H1 (cell line): ENCODE measurements around the gene PROZ. TPM values are rescaled to one million over a fixed set of nuclear protein-coding genes. Genes with fewer than 3 reads are reported as not detected.

ENCODE experiments used
- CTCF ChIA-PET: fragments of 300-600 bp; sonication (Branson Sonifier 250); formaldehyde crosslinking; loops from one replicate; lab custom pipeline; 2021; ENCODE audit not compliant: partially characterized antibody; lab: Charles Lee
- POLR2A ChIA-PET: fragments of 300-600 bp; sonication (Branson Sonifier 250); formaldehyde crosslinking; loops from one replicate; lab custom pipeline; 2021; ENCODE audit warnings: inconsistent platforms; ENCODE audit not compliant: partially characterized antibody; lab: Charles Lee
- DNase-seq, 2 experiments: peaks; one replicate each; pipeline versions ENCODE4 v3.0.0 to v3.0.0-alpha.2; 2010 to 2022; ENCODE audit warnings: low spot score in 2 of 2, low read depth in 1 of 2, mixed read lengths in 1 of 2
- FAIRE-seq: peaks from 2 replicates; lab custom pipeline; 2011; peaks lifted over from hg19 to GRCh38; lab: Jason Lieb, UNC
- H2AFZ ChIP-seq: 2 replicates; pipeline ENCODE4 v1.8.1; 2012; ENCODE audit warnings: low read length, inconsistent platforms
- H2AK5ac ChIP-seq: 2 replicates; pipeline ENCODE4 v1.6.1; 2013; ENCODE audit warnings: low read depth, low read length
- H2BK120ac ChIP-seq: replicated peaks from 2 replicates; pipeline ENCODE3; 2013; ENCODE audit warnings: low read depth, low read length, inconsistent platforms
- H2BK12ac ChIP-seq: 2 replicates; pipeline ENCODE4 v1.6.1; 2013; ENCODE audit warnings: low read depth, low read length
- H2BK15ac ChIP-seq: 2 replicates; pipeline ENCODE4 v1.6.1; 2013; ENCODE audit warnings: low read length
- H2BK20ac ChIP-seq: 2 replicates; pipeline ENCODE4 v1.6.1; 2013; ENCODE audit warnings: low read length
- H2BK5ac ChIP-seq: 2 replicates; pipeline ENCODE4 v1.6.1; 2013; ENCODE audit warnings: low read depth, low read length
- H3K14ac ChIP-seq: 2 replicates; pipeline ENCODE4 v1.6.1; 2013; ENCODE audit warnings: inconsistent platforms; ENCODE audit not compliant: insufficient read length
- H3K18ac ChIP-seq: 2 replicates; pipeline ENCODE4 v1.6.1; 2013; ENCODE audit warnings: low read length; ENCODE audit errors: extremely low read depth
- H3K23ac ChIP-seq: 2 replicates; pipeline ENCODE4 v1.6.1; 2013; ENCODE audit warnings: inconsistent platforms; ENCODE audit not compliant: insufficient read length
- H3K23me2 ChIP-seq: 2 replicates; pipeline ENCODE4 v1.6.1; 2013; ENCODE audit warnings: low read depth, low read length
- H3K27ac ChIP-seq: 2 replicates; pipeline ENCODE4 v1.6.1; 2011; ENCODE audit warnings: low read depth, low read length, inconsistent platforms
- H3K27me3 ChIP-seq, 4 experiments: replicated peaks in 1 of 4; 1 replicate in 1 of 4; 2 replicates in 3 of 4; pipeline versions ENCODE4 v1.6.1 to v1.8.1; 2011 to 2013; ENCODE audit warnings: low read length in 3 of 4, mild to moderate bottlenecking in 3 of 4, inconsistent platforms in 2 of 4, mixed read lengths in 2 of 4, moderate library complexity in 1 of 4; ENCODE audit not compliant: control insufficient read depth in 3 of 4, insufficient read depth in 3 of 4; ENCODE audit errors: extremely low read depth in 1 of 4
- H3K36me3 ChIP-seq, 4 experiments: 2 replicates each; pipeline versions ENCODE4 v1.6.1 to v1.8.1; 2011 to 2013; ENCODE audit warnings: mild to moderate bottlenecking in 4 of 4, low read length in 3 of 4, moderate library complexity in 2 of 4, control low read depth in 1 of 4, inconsistent platforms in 1 of 4; ENCODE audit not compliant: insufficient read depth in 4 of 4, control insufficient read depth in 2 of 4
- H3K4ac ChIP-seq: replicated peaks from 2 replicates; pipeline ENCODE3; 2013; ENCODE audit warnings: low read length, low read depth, mixed read lengths, inconsistent platforms; ENCODE audit not compliant: insufficient read length
- H3K4me1 ChIP-seq, 4 experiments: replicated peaks in 1 of 4; 1 replicate in 1 of 4; 2 replicates in 3 of 4; pipeline versions ENCODE4 v1.6.1 to v1.8.1; 2011 to 2013; ENCODE audit warnings: low read length in 3 of 4, inconsistent platforms in 2 of 4, mixed read lengths in 1 of 4; ENCODE audit not compliant: insufficient read depth in 4 of 4, control insufficient read depth in 3 of 4
- H3K4me2 ChIP-seq, 2 experiments: 2 replicates each; pipeline versions ENCODE4 v1.6.1 to v1.8.1; 2011 to 2013; ENCODE audit warnings: low read depth in 2 of 2, low read length in 2 of 2, control low read depth in 1 of 2, inconsistent platforms in 1 of 2, mild to moderate bottlenecking in 1 of 2; ENCODE audit not compliant: insufficient read depth in 1 of 2
- H3K4me3 ChIP-seq, 4 experiments: fragments of 200-600, 300-600 bp in 1 of 4; sonication (generic), shearing (Covaris generic), sonication (Bioruptor Twin) in 1 of 4; 2 replicates each; pipeline versions ENCODE4 v1.5.1 to v1.8.1; 2011 to 2016; ENCODE audit warnings: low read length in 4 of 4, low read depth in 3 of 4, control low read depth in 2 of 4, inconsistent platforms in 2 of 4, mild to moderate bottlenecking in 2 of 4, mixed read lengths in 1 of 4, moderate library complexity in 1 of 4; ENCODE audit not compliant: insufficient read depth in 2 of 4; ENCODE audit errors: extremely low read depth in 1 of 4
- H3K56ac ChIP-seq: replicated peaks from 2 replicates; pipeline ENCODE3; 2013; ENCODE audit warnings: low read depth, mild to moderate bottlenecking, mixed read lengths, low read length, inconsistent platforms; ENCODE audit not compliant: insufficient read length
- H3K79me1 ChIP-seq: 2 replicates; pipeline ENCODE4 v1.6.1; 2013; ENCODE audit warnings: low read depth, low read length, control low read depth
- H3K79me2 ChIP-seq, 2 experiments: 2 replicates each; pipeline versions ENCODE4 v1.6.1 to v1.8.1; 2012 to 2013; ENCODE audit warnings: low read length in 2 of 2, mild to moderate bottlenecking in 2 of 2, inconsistent platforms in 1 of 2; ENCODE audit not compliant: insufficient read depth in 2 of 2, control insufficient read depth in 1 of 2
- H3K9ac ChIP-seq, 4 experiments: replicated peaks in 1 of 4; 1 replicate in 1 of 4; 2 replicates in 3 of 4; pipeline versions ENCODE4 v1.6.1 to v1.8.1; 2011 to 2013; ENCODE audit warnings: low read depth in 3 of 4, low read length in 3 of 4, control low read depth in 2 of 4, mild to moderate bottlenecking in 2 of 4, moderate library complexity in 2 of 4, inconsistent platforms in 1 of 4; ENCODE audit errors: extremely low read depth in 1 of 4
- H3K9me3 ChIP-seq, 2 experiments: 2 replicates each; pipeline versions ENCODE4 v1.6.1 to v1.8.1; 2012 to 2013; ENCODE audit warnings: mild to moderate bottlenecking in 2 of 2, moderate library complexity in 2 of 2, control low read depth in 1 of 2, inconsistent platforms in 1 of 2, low read depth in 1 of 2, low read length in 1 of 2, mixed read lengths in 1 of 2; ENCODE audit not compliant: insufficient read depth in 2 of 2
- H4K20me1 ChIP-seq, 2 experiments: replicated peaks in 1 of 2; 2 replicates each; pipeline versions ENCODE3 to v1.8.1; 2011 to 2013; ENCODE audit warnings: inconsistent platforms in 2 of 2, low read length in 2 of 2, mild to moderate bottlenecking in 1 of 2; ENCODE audit not compliant: insufficient read depth in 2 of 2, control insufficient read depth in 1 of 2
- H4K5ac ChIP-seq: 2 replicates; pipeline ENCODE4 v1.6.1; 2013; ENCODE audit warnings: low read length, low read depth, mixed read lengths, inconsistent platforms; ENCODE audit not compliant: insufficient read length
- H4K8ac ChIP-seq: 2 replicates; pipeline ENCODE4 v1.8.0; 2013; ENCODE audit warnings: mild to moderate bottlenecking, moderate library complexity, low read length, inconsistent platforms; ENCODE audit not compliant: insufficient read depth; ENCODE audit errors: extremely low read depth
- H4K91ac ChIP-seq: replicated peaks from 2 replicates; pipeline ENCODE3; 2013; ENCODE audit warnings: low read length, mixed read lengths, inconsistent platforms; ENCODE audit not compliant: insufficient read length
- BRCA1 ChIP-seq: IDR thresholded peaks from 2 replicates; pipeline ENCODE4 v1.6.1; 2012; ENCODE audit warnings: low read depth, low read length, improper control_type of control experiment
- GTF2F1 ChIP-seq: IDR thresholded peaks from 2 replicates; pipeline ENCODE4 v1.6.1; 2012; ENCODE audit warnings: low read depth, low read length, improper control_type of control experiment, borderline replicate concordance
- NANOG ChIP-seq: IDR thresholded peaks from 2 replicates; pipeline ENCODE4 v1.6.1; 2011; ENCODE audit warnings: low read length, low read depth, mild to moderate bottlenecking, inconsistent platforms; ENCODE audit not compliant: insufficient read depth, poor library complexity, severe bottlenecking
- SAP30 ChIP-seq: fragments of 300-600 bp; sonication (generic); IDR thresholded peaks from 2 replicates; pipeline ENCODE4 v1.7.1; 2012; ENCODE audit warnings: low read length, moderate library complexity, mild to moderate bottlenecking, inconsistent platforms; ENCODE audit not compliant: insufficient read depth, insufficient replicate concordance
- WGBS, 2 experiments: shearing (Covaris generic) in 1 of 2; methylation state at CpG; one replicate each; pipeline versions ENCODE4 v1.1.6 to v1.1.7; 2013 to 2015; ENCODE audit warnings: low lambda C conversion rate in 2 of 2, mixed read lengths in 2 of 2, inconsistent platforms in 1 of 2, low coverage in 1 of 2, missing lambda C conversion rate in 1 of 2; ENCODE audit not compliant: insufficient replicate concordance in 2 of 2, insufficient coverage in 1 of 2, insufficient read length in 1 of 2; ENCODE audit errors: extremely low coverage in 1 of 2, missing lambda C conversion rate in 1 of 2; 5-methylcytosine and 5-hydroxymethylcytosine counted together
- polyA plus RNA-seq, 7 experiments: library from polyadenylated mRNA; depleted of rRNA in 3 of 7; stranded (reverse) in 5 of 7; unstranded in 2 of 7; fragments of >200 nt in 5 of 7; fragments of 200-250 nt in 2 of 7; gene quantifications; 1 replicate in 5 of 7; 2 replicates in 1 of 7; 4 replicates in 1 of 7; pipeline versions ENCODE4 v1.2.1 to v1.2.3, GENCODE V29; 2011 to 2013; ENCODE audit warnings: missing spikeins in 2 of 7, mixed read lengths in 2 of 7
- total RNA-seq: library from RNA; stranded (reverse); fragmentation: NEBNext Ultra II Directional; extraction: Animal tissue kit (Norgen Biotek cat#: 25700); gene quantifications from 2 replicates; pipeline ENCODE4 v1.2.1, GENCODE V29; 2021

The PROZ gene
- total and polyA plus RNA-seq, 2 of the 8 experiments (the other 6 are each of a cell fraction or from before 2014, with no cell fraction given), result not detected

GRCh38 chr13:113120300-113121182 is 37.9 kb upstream of the PROZ start:
- POLR2A ChIA-PET, result interaction anchor here (1.0 kb wide), 1 partner anchor 11 kb away, joined by 4 read pairs; no protein-coding TSS in a partner anchor
- Histone ChIP-seq H3K36me3 (no peaks in the 10 kb centered on the region; a peak in 1 of 8 replicates), H3K23ac (no peak overlapping the region), H3K23me2 (no peaks in the 10 kb centered on the region), H2BK5ac (no peak overlapping the region), H3K4me3 (no peak overlapping the region), H2BK15ac (no peak overlapping the region), H3K18ac (no peak overlapping the region), H3K27me3 (no peaks in the 10 kb centered on the region; a peak in 2 of 7 replicates), H3K27ac (no peak overlapping the region), H4K91ac (no peak overlapping the region), H4K5ac (no peak overlapping the region), H3K79me1 (no peaks in the 10 kb centered on the region), H2BK12ac (no peak overlapping the region), H3K4ac (no peak overlapping the region), H2BK20ac (no peak overlapping the region), H4K8ac (no peak overlapping the region), H3K56ac (no peak overlapping the region), H3K4me2 (no peak overlapping the region), H3K9ac (peak overlapping the region in 1 of 4 experiments; percentile 4; a peak in 1 of 7 replicates), H2AFZ (no peak overlapping the region), H4K20me1 (peaks cover 0 to 4% of the 10 kb centered on the region in 2 experiments), H3K9me3 (no peaks in the 10 kb centered on the region), H2BK120ac (no peak overlapping the region), H2AK5ac (0 out of 2 replicates have a peak overlapping the region, but pooled peaks have one; percentile 24), H3K79me2 (no peaks in the 10 kb centered on the region), H3K14ac (no peak overlapping the region), H3K4me1 (peaks cover 0 to 10% (median 8%) of the 10 kb centered on the region in 4 experiments; a peak in 5 of 7 replicates)
- CTCF ChIA-PET, result interaction anchor here (0.7 kb wide), 1 partner anchor 213 kb away, joined by 3 read pairs; no protein-coding TSS in a partner anchor
- 90% methylated on average over 19 of the region's 19 CpGs; no CpG with 5 or more reads in 1 of the 2 experiments for WGBS, 2 experiments
- no peak for DNase-seq
- no peak for TF ChIP-seq GTF2F1
- TF ChIP-seq NANOG, result no peak
- TF ChIP-seq BRCA1, result no peak
- no peak for TF ChIP-seq SAP30
- FAIRE-seq, result no peak
